Fibroblast of skin of left biceps (primary cell): Measurements from ENCODE around the gene SMAD6.
A peak's percentile ranks its signal among the peaks of the same experiment; 100 is the strongest.

Source experiments
- DNase-seq, 2 experiments: peaks; one replicate each; pipeline ENCODE4 v3.0.0-alpha.2; 2013; ENCODE audit warnings: low read depth in 2 of 2

Gene SMAD6

DNA sequence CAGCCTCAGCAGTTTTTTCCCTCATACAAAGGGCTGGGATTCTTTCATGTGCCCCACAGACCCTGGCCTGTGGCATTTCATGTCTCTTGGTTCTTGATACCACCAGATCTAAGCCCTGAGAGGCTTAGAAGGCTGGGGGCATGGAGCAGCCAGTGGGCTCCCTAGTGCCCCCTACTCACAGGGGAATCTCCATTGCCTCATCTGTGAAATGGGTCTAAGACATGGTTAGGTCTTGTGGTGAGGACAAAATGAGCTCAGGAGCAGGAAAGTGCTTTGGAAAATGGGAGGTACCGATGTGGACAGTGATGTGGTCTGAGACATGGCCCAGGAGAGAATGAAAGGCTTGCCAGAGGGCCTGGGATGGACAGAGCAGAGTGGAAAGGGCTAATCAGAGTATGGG, 94.3 kb downstream of the SMAD6 start:
- DNase-seq, result no peak

DNA sequence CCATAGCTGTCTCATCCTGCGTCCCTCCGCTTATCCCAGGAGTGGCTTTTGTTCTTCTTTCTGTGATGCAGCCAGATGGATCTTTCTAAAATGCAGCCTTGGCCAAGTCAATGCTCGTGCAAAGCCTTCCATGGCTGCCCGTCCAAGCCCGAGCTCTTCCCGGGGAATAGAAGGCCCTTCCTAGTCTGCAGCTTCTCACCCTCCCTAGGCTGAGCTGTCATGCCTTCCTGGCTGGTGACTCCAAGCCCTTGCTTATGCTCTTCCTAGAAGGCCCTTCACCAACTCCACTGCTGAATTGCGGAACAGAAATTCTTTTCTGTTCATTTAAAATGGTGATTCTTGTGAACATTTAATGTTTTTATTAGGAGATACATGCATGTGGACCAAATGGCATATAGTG, 95.9 kb downstream of the SMAD6 start:
- no peak for DNase-seq

DNA sequence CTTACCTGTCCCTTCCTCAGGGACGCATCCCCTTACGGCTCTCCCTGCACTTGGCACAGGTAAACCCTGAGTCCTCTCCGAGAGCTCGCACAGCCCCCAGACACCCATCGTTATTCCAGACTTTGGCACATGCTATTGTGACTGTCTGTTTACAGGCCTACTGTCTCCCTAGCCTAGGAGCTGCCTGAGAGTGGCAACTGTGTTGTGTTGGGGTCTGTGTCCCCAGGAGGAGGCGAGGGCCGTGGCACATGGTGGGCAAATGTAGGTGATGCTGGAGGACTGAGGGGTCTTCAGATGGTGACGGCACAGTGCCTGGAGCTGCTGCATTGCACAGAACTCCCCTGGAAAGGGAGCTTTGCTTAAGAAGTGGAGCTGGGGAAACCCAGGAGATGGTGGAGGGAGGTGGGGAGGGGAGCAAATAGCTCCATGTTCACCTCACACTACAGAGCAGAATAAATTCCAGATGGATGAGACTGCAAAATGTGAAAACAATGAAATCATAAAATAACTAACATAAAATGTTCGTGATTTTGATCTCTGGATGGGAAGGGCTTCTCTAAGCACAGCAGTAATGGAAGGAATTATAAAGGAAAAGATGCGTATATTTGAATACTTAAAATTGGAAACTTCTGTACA, 96.5 kb downstream of the SMAD6 start:
- peak; percentile 61 to 64 for DNase-seq

DNA sequence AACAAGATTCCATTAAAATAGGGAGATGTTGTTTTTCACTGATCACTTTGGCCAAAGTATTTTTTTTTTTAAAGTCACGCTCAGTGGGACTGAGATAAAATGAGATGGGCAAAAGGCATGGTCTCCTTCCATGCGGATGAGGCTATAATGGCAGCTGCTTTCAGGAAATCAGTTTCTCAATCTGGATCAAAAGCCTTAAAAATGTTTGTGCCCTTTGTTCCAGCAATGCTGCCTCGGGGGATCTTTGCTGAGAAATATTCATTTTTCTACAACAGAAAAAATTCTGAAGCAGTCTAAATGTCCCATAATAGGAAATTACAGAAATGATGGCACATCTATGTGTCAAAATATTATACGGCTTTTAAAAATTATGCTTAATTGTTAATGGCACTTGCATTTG, 97.2 kb downstream of the SMAD6 start:
- DNase-seq, result no peak

DNA sequence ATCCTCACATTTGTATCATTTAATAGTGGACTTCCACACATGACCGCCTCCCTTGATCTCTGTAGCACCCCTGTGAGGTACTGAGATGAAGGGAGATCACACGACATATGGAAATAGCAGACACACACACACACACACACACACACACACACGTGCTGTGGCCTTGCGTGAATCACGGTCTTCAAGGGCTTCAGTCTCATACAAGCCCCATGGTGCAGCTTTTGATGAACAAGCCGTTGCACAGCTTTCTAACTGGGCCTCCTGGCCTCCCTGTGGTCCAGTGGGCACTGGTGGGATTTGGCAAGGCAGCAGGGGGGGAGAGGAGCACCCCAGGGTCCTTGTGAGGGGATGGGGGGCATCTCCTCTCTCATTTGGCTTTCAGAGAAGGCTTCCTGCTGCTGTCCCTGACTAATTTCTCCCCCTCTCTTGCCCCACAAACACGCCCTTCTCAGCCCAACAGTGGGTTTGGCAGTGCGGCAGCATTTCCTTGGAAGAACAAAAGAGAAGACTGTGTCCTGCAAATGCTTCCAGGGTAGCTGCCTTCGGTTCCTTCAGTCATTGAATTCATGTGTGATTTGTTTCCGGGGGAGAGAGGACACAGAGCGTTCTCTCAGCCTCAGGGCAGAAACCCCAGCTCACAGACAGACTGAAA, 98.7 kb downstream of the SMAD6 start:
- DNase-seq, result no peak

DNA sequence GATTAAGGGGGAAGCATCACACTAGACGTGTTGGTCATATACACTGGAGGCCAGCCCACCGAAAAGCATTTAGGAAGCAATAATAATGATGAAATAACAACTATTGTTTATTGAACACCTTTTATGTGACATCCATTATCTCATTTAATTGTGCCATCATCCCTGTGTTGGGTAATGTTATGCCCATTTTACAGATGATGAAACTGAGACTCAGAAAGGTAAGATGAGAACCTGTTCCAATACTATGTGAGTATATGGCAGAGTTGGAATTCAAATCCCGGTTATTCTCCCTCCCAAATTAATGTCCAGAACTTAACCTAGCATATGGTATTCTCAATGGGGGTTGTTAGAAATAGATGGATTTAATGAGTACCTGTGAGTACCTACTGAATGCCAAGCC, 99.2 kb downstream of the SMAD6 start:
- no peak for DNase-seq

DNA sequence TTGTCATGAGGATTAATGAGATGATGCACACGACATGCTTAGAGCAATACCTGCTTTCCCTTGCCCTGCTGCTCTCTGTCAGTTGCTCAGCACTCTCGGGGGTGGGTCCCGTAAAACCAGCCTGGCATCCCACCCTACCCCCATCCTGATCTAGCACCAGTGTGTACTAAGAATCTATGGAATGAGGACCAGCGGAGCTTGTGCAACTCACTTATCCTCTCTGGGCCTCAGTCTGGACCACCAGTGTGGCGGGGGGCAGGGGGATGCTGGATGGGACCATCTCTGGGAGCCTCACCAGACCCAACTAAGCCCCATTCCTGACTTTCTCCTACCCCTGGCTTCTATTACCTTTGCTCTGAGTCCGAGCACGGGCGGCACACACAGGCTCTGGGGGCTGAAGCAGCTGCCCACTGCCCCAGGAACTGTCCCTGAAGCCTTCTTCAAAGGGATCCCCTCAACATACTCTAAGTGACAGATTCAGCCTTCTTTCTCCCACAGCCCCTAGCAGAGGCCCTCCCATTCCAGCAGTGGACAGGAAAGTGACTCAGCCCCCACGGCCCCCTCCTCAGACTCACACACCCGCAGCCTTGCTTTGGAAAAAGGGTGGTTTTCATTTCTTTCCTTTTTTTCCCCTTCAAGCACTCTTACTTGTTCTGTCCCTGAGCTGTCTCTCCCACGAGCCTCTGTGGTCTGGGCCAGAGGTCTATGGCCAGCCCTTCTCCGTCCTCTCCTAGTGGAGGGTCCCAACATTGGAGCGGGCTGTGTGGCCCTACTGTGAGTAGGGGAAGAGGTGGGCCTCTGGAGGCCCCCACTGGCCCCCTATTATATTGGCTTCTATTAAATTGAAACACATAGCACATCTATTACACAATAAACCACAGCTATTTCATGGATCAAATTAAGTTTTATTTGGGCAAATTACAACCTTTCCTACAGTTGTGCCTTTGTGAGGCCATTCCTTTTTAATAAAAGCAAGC, 100.3 kb downstream of the SMAD6 start:
- peak; percentile 65 to 72 for DNase-seq

DNA sequence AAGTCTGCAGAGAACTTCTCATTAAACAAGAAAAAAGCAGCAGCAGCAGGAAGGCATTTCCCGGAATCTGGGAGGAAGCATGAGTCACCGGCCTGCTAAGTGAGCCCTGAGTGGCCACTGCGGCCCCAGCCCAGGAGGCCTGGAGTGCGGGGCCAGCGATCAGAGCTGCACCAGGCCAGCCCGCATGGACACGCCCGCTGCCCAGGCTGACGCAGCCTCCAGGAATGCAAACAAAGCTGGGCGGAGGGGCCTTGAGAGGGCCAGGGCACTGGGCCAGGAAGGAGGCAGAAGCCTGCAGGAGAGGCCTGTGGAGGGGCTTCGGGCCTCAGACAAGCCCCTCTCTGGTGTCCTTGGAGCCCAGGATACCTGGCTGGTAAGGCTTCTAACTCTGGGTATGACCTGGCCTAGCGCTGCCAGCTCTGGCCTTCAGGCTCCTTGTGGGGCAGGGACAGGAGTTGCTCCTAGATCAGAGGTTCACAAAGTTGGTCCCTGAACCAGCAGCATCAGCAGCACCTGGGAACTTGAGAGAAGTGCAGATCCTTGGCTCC, 101.2 kb downstream of the SMAD6 start:
- peak; percentile 93 for DNase-seq

DNA sequence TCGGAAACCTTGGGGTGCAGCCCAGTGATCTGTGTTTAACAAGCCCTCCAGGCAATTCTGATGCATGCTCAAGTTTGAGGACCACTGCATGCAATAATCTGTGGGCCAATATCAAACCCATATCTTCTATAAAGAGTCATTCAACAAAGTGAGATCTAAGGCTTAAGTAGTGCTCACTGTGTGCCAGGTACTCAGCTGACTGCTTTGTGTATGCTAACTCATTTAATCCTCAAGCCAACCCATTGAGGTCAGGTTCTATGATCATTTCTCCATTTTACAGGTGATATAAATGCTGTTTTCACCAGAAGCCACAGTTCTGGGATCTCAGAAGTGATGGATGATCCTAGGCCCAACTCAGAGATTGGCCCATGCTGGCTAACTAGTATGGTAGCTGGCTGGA, 101.7 kb downstream of the SMAD6 start:
- no peak for DNase-seq

DNA sequence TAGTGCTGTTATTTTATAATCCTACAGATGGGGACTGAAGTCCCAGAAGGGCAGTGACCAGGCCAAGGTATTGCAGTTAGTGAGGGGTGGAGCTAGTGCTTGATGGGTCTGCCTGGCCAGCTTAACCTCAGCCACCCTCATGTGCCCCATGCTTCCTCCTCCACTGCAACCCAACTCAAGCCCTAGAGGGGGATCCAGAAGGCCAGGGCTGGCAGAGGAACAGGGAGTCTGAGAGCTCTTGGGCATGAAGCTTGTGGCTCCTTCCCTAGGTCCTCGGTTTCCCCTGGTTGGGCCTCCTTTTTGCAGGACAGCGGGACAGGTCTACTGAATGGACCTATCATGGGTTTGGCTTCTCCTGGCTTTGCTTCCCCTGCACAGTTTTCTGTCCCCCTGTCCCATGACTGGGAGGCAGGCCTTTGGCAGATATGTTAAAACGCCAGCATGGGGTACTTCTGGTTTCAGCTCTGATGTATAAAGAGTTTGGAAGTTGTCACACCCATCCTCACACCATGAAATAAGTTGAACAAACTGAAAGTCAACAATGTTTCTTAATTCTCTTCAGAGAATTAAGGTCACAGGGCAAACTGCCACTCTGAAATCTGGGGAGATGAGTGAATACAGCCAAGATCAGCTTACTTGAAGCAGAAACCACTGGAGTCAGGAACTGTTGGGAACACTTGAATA, 103.3 kb downstream of the SMAD6 start:
- DNase-seq, result no peak

DNA sequence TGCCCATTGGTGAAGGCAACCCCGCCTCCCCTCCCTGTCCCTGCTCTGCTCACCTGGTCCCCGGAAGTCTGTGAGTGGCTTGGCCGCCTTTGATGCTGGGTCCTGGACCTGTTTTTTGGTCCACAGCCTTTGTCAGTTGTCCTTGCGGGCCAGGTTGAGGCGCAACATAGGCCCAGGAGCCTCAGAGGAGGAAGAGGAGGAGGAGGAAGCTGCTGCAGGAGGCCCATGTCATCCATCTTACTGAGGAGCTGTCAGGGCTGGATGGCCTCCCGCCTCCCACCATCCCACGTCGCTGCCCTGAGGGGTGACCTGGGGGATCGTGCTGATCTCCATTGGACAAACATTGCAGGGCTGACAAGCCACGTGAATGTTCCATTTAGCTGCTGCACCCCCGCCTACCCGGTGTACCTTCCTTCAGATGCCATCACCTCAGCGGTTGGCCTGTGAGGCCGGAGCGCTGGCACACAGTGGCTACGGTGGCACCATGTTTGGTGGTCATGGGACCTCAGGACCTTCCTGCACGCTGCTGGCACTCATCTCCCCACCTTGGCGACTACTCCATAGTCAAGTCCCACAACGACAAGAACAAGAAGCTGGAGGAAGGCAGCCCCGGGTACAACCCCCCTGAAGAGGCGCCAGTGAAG, 106.3 kb downstream of the SMAD6 start:
- no peak for DNase-seq

DNA sequence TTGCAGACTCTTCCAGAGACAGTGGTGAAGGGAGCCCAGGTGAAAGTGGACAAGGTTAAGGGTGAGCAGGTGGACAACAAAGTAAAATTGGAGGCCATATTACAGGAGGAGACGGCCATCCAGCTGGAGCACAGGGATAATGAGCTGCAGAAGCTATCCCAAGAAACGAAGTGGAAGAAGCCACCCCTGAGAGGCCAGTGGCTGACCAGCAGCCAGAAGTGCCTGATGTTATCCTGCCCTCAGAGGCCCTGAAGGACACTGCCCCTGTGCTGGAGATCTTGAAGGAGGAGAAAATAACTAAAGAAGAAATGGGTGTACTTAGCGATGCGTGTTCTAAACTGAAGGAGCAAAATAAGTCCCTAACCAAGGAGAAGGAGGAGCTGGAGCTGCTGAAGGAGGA, 107.6 kb downstream of the SMAD6 start:
- DNase-seq, result no peak

DNA sequence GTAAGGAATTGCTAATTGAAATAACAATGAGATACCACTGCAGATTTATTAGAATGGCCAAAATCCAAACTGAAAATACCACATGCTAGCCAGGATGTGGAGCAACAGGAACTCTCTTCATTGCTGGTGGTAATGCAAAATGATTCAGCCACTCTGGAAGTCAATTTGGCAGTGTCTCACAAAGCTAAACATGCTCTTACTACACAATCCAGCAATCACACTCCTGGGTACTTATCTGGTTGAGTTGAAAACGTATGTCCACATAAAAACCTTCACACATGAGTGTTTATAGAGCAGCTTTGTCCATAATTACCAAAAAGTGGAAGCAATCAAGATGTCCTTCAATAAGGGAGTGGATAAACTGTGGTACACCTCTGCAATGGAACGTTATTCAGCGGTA, 113.3 kb downstream of the SMAD6 start:
- DNase-seq, result peak; percentile 83 to 85

DNA sequence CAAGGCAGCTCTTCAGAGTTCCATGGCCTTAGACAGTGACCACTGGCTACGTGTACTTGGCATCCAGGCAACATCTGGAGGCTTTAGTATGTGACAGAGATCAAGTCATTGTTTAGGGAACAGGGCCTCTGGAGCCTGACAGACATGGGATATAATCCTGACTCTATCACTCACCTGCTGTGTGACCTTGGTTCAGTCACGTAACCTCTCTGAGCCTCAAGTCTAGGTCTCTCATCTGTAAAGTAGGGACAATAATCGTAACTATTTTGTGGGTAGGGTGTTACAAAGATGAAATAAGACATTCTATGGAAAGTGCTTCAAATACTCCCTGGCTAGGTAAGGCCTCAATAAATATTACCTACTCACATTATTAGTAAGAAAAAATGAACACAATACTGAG, 114.2 kb downstream of the SMAD6 start:
- no peak for DNase-seq

DNA sequence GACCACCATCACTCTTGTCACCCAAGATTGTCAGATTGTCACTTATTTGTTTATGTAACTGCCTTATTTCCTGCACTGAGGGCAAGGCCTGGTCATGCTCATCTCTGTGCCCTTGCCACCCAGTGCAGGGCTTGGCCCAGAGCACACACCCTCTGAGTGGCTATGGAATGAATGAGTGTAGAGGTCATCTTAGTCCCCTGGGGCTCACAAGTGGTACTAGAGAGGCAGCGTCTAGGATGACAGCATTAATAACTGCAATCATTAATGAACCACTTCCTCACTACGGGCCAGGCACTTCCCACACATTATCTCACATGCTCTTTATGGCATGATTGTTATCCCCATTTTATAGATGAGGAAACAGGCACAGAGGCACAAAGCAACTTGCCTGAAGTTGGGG, 117.0 kb downstream of the SMAD6 start:
- DNase-seq, result no peak

DNA sequence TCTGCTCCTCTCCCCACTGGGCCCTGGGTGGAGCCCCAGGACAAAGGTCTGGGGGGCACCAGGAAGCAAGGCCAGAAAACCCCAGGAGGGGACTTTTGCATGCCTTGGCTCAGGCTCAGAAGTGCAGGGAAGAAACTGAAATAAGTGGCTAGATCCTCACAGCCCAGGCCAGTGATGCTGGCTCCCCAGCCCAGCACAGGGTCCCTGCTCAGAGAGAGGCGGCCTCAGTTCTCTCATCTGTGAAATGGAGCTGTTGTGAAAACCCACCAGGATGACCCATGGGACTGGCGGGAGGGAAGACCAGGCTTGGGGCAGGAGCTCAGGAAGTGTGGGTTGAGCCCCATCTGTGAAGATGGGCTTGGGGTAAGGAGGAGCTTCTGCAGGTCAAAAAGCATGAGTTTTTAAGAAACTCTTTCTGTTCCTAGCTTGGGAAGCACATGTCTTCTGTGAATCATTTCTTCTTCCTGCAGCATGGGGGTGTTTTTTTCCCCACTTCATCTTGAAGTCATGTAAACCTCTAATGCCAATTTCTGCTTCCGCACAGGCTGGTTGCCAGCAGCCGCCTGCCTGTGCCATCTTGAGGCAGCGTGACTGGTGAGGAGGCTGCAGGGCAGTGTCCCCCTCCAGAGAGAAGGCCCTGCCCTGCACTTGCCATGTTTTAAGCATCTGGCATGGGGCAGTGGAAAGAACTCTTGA, 118.6 kb downstream of the SMAD6 start:
- no peak for DNase-seq

DNA sequence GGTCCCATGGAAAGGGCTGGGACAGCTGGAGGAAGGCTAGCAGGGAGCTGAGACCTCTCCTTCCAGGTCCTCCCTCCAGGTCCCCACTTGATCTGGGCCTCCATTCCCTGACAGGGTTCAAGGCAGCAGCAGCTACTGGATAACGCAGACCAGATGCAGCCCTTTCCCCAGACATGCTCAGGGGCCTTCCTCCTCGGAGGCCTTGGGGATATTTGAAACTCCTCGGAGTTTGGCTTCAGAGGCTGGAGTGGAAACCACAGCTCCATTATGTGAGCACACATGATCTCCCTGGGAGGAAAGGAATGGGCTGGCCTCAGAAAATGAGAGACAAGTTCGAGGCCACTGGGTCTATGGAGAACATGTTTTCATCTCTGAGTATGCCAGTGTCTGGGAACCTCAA, 119.3 kb downstream of the SMAD6 start:
- no peak for DNase-seq

DNA sequence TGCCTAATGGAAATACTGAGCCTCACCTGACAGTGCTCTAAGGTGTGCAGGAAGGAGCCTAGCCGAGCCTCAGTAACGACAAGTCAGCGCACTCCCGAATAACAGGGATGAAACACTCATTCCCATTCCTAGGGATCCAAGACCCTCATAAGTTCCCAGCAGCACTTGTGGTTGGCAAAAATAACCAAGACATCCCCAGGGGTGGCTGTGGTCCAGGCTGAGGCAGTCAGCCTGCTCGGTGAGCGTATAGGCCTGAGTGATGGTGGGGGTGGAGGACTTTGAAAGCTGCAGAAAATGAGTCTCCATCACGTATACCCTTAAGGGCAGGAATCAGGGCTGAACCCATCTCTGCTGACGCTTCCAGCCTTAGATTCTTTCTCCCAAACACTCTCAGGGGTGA, 120.1 kb downstream of the SMAD6 start:
- DNase-seq, result no peak

DNA sequence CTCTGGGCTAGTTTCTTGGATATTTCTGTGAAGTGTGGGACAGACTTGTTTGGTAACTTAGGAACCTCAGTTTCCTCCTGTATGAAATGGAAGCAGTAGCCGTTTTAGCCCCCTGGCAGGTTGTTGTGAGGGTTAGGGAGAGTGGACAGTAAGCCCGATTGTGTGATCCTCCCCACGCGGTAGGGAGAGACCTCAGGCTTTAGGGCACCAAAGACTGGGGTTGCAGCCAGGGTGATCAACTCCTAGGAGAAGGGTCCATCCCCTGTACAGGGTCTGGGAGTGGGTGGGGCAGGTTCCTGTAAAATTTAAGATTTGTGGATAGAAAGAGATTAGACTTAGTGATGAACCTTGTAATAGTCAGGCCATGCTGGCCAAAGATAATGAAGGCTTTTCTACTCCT, 120.5 kb downstream of the SMAD6 start:
- no peak for DNase-seq

DNA sequence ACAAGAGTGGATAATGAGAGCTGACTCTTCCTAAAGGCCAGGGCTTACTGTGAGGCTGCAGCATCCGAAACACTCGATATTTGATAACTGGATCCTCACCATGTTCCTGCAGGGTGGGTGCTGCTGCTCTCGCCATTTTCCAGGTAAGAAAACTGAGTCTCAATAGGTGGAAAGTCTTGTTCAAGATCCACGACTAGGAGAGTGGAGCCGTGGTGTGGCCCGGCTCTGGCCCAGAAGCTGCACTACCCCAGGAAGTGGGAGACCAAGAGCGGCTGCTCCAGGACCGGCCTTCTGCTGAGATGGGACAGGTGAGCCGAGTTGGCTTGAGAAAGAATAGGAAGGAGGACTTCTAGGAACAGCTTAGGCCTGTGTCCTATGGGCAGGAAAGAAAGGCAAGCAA, 121.6 kb downstream of the SMAD6 start:
- DNase-seq, result no peak

DNA sequence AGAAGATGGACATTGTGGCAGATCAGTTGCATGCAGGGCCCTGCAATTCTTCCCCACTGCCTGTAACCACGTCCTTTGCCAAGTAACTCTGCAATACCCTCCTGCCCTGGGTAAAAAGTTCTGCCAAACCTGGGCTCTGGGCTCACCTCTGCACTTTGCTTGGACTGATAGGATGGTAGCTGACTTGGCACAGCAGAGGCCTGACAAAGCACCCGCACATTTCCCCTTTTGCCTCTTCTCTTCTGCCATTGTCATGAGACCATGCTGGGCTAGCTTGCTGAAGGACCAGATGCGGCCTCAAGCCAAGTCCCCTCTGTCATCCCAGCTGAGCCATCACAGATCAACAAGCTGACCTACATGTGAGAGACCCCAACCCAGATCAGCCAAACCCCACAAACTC, 122.4 kb downstream of the SMAD6 start:
- DNase-seq, result no peak
